GM19438 (cell line): ENCODE results near the gene PIP4K2A.
A peak's percentile ranks its signal among the peaks of the same experiment; 100 is the strongest.
"Not testable (repeated sequence)": the region's sequence is repeated elsewhere in the genome, so short reads cannot be mapped to it uniquely, and the experiment has no call there.

ENCODE experiments used
- ATAC-seq: cut with Tn5 transposase; IDR thresholded peaks from one replicate; pipeline ENCODE4 v1.9.1; 2021; ENCODE audit warnings: low read depth; ENCODE audit not compliant: unreplicated experiment

PIP4K2A gene

DNA sequence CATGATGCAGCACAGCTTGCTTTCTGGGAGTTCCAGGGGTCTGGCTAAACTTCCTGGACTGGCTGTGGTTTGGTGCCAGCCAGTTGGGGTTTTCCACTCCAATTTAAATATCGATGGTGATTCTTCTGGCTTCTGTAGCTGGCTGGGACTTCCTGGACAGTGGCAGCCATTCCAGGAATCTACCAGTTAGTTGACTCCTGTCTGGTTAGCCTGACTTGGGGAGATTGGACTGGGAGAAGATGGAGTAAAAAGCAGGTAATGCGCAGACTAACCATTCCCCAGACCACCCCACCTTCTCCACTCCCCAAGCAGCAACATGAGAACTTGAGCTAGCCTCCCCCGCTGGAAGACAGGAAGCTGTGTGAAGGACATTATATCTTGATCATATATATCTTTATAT is 6.3 kb upstream of the PIP4K2A start:
- no peak for ATAC-seq

DNA sequence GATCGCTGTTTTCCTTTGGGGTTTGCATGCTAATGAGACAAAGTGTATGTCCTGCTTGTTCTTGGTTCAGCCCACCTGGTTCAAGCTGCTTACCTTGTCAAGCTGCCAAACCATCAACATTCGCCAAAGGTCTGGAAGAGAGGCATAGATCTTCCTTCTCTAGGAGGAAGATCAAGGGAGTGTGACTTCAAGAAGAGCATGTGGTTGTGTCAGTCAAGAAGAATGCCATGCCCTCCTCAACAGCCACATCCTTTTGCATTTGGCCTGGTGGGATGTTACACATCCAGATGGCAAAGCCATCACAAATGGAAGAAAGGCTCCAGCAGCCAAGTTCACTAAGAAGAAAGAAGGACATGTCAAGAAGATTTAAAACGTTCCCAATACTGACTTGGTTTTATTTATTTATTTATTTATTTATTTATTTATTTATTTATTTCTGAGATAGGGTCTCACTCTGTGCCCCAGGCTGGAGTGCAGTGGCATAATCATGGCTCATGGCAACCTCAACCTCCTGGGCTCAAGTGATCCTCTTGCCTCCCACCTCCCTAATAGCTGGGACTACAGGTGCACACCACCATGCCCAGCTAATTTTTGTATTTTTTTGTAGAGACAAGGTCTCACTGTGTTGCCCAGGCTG is 5.1 kb upstream of the PIP4K2A start:
- no peak for ATAC-seq

DNA sequence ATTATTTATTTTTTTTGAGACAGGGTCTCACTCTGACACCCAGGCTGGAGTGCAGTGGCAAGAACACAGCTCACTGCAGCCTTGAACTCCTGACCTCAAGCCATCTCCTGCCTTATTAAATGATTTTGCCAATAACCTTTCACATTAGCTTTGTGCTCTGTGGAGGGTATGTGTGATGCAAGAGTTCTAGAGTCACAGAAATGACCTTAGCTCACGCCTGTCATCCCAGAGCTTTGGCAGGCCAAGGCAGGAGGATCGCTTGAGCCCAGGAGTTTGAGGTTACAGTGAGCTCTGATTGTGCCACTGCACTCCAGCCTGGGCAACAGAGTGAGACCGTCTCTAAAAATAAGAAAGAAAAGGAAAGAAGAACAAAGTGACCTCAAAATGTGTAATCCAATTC is 4.3 kb upstream of the PIP4K2A start:
- ATAC-seq, result not testable (repeated sequence)

DNA sequence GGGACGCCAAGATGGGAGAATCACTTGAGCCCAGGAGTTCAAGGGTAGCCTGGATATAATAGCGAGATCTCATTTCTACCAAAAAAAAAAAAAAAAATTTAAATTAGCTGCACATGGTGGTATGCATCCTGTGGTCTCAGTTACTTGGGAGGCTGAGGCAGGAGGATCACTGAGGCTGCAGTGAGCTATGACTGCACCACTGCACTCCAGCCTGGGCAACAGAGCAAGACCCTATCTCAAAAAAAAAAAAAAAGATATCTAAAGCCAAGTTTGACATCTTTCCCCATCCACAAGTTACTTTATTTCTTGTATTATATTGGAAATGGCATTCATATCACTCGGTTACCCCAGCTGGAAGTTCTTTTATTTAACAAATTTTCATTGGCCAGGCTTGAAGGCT is 3.4 kb upstream of the PIP4K2A start:
- ATAC-seq, result no peak

DNA sequence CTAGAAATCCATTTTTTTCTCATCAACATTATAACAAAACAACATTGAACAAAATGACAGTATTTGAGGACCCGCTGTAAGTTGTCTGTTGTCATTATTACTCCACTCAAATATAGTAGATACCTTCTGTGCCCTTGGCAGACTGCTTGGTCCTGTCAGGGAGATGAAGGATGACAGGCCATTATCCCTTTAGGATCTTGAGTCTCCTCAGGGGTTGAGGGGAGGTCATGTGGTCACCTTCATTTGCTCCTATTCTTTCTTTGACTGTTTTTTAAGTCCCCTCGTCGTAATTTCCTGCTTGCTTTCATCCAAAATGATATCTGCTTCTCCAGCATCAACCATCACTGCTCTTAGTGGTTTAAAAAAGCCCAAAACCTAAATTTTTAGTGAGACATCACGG is 2.6 kb upstream of the PIP4K2A start:
- no peak for ATAC-seq

DNA sequence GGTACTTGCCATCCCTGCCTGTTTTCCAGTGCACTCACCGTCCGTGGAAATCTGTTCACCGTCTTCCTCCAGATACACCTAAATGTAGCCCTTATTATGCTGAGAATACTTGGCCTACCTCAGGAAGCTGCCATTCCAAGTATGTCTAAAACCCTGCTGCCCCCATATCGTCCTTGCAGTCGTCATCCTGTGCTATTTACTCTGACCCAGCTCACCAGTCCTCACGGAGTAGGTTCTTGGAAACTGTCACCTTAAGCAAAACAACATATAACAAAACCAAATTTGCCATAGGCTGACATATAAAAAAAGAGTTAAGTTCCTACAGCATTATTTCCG is 880 bp upstream of the PIP4K2A start:
- no peak for ATAC-seq

DNA sequence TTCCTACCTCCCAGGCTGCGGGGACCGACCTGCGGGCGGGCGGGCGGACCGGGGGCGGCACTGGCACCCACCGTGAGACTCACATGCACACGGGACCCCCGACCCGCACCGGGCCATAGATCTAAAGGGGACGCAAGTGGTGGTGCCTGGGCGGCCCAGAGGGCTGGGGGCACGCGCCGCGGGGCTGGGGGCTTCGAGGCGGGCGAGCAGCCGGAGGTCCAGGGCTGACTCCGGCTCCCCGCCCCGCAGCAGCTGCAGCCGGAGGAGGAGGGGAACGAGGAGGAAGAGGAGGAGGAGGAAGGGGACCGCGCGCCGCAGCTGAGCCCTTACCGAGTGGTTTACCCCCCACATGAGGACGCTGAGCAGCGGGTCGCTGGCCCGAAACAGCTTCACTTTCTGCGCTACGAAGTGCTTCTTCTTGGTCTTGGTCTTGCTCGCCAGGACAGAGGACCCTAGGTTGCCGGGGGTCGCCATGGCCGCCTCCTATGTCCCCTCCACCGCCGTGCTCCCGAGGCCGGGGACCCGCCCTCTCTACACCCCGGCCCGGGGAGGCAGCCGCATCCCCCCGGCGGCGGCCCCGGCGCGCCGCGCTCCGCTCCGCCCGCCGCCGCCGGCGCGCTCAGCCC is 412 bp downstream of the PIP4K2A start:
- peak; percentile 32 for ATAC-seq

DNA sequence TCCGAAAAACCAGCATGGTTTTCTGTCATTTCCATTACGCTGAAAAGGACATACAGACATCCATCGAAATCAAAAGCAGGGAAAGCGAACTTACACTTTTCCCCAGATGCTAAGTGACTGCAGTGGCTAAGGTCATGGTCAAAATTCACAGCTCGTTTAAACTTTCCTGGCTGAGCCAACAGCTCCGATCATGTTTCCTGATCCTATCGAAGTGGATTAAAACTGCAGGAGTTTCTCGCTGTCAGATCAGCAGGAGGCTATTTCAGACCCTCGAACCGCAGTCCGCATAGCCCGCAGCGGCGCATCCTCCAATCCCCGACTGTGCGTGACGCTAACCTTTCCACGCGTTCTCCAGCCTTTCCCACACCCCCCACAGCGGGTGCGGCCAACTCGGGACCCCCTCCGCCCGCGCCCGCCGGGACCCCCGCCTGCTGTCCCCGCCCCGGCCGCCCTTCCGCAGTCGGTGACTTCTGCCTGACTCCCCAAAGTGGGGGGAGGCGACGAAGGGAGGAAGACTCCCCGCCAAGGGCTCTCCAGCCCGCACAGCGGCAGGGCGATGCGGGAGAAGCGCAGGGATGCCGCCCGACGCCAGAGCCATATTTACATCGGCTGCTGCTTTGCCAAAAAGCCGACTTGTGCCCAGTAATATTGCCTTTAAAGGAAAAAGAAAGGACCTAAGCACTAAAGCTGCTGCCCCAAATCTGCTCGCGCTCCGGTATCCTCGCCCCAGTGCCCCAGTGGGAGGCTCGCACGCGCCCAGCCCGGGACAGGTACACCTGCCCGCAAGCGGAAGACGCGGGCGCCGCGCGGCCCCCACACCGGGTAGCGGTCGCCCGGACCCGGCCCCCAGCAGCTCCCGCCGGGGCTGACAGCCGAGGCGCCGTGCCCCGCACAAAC is 1.2 kb downstream of the PIP4K2A start:
- ATAC-seq, result peak; percentile 22

DNA sequence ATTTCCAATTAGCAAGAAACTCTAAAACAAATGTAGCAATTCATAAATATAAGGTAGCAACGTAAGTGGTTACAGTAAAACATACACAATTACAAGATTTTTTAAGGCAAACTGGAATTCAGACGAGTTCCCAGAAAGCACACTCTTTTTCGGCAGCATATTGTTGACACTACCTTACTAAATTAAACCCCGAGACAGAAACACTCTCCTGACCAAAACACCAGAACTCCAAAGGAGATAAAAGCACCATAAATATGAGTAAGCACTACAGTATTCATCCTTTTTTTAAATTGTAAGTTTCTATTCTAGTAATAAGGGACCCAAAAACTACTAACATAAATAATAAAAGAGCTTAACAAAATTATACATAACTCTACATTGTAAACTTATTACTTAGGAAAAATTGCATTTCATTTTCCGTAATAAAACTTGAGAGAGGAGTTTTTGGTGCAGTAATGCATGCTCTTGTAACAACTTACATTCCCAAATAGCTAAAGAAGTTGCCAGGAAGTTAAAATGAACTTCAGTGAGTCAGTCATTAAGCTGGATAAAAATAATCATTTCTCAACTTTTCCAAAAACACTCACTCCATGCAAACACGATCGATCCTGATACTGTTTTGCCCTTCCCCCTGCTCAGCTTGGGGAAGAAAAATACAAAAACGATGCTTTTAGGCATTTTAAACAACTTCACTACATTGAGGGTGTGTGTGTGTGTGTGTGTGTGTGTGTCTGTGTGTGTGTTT is 2.0 kb downstream of the PIP4K2A start:
- ATAC-seq, result no peak

DNA sequence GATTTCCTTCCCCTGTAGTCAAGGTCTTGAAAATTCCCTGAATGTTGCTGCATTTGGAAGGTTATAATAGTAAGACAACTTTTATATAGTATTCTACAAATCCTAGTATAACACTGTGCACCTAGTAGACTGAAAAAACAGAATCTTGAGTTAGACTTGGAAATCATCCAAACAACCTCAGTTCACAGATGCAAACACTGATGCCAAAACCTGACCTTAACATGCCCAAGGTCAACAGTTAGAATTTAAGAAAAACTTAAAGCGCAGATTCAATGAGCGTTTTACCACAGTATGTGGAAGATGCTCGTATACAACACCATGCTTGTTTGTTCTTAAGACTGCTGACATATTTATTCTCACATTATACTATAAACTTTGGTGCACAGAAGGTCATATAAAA is 3.0 kb downstream of the PIP4K2A start:
- ATAC-seq, result no peak

DNA sequence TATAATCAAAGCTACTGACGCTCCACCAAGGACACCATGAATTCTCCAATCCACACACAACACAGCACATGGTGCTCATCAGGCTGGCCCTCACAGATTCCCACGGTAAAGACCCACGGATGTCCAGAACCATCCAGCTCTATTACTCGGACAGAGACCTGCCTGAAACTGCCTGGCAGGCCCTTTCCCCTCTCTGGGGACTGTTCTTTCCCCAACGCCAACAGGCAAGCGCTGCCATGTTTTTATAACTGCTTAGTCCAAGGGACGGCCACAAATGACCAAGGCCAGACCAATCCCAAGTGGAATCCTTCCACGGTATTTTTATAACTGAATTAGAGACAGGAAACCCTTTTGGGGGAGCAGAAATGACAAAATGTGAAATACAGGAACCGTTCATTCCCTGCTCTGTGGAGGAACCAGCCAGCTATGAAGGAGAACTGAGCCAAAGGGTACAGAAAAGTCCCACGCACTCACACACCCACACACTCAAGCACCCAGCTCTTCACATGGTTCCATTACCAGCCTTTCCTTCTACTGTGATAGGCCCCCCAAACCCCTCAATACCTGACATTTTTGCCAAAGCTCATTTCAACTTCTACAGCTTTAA is 4.1 kb downstream of the PIP4K2A start:
- ATAC-seq, result no peak

DNA sequence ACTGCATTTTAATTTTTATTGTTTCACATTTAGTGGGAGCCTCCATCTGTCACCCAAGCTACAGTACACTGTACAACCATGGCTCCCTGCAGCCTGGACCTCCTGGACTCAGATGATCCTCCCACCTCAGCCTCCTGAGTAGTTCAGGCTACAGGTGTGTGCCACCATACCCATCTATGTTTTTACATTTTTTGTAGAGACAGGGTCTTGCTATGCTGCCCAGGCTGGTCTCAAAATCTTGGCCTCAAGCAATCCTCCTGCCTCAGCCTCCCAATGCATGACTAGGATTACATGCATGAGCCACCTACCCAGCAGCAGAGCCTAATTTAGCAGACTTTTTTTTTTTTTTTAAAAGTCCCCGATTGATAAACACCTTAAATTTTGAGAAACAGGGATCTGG is 5.6 kb downstream of the PIP4K2A start:
- ATAC-seq, result no peak

DNA sequence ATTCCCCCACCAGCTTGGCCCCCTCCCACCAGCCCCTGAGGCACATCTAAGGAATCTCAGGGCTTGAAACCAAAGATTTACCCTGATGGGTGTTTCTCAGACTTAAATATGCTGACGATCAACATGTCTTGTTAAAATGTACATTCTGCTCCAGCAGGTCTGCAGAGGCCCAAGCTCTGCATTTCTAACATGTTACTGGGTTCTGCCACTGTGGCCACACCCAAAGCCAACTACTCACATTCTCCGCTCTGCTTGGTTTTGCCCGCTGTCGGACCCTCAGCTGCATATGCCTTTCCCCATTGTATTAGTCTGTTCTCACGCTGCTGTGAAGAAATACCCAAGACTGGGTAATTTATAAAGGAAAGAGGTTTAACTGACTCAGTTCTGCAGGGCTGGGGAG is 8.9 kb downstream of the PIP4K2A start:
- no peak for ATAC-seq

DNA sequence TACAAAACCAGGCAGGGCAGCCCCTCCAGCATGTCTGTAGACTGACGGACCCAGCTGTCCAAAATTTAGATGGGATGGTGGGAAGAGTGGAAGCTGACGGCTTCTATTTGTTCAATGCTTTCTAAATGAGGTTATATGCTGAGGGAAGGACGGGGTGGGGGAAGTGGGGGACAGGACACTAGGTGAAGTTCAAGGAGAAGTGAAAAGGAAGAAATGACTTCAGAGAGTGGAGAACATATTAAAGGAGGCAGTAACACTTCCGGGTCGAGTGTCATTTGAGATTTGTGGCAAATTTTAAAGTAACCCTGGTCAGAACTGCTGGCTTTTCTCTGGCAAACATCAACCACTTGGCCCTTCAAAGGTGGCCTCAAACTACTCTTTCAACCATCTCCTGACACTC is 9.4 kb downstream of the PIP4K2A start:
- ATAC-seq, result peak; percentile 45

DNA sequence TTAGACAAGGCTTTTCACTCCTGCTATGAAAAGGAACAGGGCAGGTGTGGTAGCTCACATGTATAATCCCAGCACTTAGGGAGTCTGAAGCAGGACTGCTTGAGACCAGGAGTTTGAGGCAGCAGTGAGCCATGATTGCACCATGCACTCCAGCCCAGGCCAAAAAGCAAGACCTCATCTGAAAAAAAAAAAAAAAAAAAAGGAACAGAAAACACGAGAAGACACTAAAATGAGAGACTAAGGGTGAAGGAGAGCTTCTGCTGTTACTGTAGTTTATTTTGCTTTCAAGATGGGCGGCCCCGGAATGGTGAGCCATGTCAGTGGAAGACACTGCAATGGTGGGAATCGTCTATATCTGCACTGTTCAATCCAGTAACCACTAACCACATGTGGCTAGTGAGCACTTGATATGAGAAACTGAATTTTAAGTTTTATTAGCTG is 9.9 kb downstream of the PIP4K2A start:
- ATAC-seq, result peak; percentile 39

DNA sequence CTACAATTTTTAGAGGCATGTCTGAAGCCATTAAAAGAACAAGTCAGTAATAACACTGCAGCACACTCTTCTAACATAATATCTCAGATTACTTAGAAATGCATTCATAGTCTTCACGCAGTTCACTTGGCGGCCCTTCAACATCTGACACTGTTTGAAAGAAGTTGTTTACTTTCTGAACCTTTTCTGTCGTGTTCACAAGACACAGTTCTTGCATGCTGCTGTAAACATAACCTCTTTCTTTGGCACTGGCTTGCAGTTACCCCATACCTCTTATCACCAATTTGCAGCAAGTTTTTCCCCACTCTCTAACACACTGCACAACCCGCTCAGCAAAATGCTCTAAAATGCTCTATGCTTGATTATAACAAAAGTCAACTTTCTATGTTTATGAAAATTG is 12.0 kb downstream of the PIP4K2A start:
- ATAC-seq, result no peak

DNA sequence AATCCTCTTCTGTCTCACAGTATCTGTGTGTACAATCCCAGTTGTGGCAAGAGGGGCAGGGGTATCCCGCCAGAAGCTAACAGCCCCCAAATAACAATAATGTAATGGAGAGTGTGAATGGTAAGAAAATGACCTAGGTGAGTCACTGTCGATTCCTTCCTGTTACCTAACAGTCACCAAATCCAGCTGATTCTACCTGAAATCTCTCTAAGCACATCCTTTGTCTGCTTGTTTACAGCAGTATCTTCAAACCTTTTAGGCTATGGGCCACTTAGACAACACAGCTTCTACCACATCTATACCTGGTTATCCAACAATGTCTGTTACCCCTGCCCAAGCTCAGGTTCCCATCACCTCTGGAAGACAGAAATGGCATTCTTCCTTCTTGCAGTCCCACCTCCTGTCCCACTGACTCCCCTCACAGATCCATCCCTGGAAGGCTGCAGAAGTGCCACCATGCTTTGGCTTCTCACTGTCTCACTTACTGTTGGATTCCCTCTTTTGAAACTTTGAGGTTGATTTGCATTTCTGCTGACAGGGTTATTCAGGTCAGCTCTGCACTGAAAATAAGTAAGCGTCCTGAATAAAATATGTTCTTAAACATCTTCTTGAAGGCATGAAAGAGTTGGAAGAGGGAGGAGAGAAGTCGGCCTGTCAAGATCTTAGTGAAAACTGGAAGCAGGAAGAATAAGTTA is 13.1 kb downstream of the PIP4K2A start:
- no peak for ATAC-seq

DNA sequence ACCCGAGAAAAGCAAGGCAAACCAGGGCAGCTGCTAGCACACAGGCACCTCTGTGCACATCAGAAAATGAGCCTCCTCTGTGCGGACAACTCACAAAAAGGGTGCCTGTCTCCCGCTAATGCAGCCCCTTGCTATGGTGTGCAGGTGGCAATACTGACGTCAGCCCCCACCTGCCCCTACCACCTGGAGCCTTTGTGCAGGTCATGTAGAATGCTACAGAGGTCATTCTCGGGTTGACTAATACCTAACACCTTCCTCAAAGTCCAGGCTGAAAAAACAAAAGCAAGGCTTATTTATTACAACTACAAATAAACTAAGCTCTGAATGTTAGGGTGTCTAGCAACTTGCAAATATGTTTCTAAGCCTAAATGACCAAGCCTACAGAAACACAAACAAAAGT is 13.9 kb downstream of the PIP4K2A start:
- ATAC-seq, result no peak

DNA sequence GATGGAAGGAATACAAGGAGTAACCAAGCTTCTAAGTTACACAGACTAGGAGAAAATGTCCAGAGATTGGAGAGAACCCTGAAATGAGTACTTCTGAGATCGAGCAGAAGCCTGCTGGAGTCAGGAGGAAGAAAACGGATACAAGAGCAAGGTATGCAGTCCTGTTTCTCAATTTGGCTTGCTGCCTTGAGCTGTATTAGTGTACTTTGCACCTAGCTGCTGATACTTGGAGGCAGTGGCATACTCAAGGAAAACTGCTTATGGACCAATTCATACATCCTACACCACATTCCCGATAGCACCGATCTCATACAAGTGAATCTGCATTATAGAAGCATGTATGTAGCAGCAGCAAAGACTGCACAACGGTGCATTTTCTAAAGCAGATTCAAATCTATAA is 14.4 kb downstream of the PIP4K2A start:
- no peak for ATAC-seq

DNA sequence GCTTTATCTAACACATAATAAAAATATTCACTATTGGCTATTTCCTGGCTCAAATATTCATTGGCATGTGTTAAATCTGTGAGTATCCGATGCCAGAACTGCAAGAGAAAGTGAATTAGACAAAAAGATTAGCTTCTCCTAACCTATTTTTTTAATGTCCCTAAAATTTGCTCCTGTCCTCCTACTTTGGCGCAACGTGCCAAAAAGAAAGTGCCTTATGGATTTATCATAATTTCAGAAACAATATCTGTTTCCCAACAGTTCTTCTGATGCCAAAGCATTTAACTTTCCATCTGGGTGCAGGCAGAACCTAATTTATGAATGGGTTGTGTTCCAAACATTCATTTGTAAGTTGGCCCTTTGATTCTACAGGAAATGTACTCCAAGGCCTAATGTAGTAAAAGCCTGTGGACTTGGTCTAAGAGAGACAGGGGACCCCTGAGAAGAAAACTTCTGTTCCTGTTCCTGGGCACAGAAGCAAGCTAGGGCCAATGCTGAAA is 15.4 kb downstream of the PIP4K2A start:
- ATAC-seq, result no peak
